Measurements from ENCODE around the gene GADD45GIP1.

The GADD45GIP1 gene

DNA sequence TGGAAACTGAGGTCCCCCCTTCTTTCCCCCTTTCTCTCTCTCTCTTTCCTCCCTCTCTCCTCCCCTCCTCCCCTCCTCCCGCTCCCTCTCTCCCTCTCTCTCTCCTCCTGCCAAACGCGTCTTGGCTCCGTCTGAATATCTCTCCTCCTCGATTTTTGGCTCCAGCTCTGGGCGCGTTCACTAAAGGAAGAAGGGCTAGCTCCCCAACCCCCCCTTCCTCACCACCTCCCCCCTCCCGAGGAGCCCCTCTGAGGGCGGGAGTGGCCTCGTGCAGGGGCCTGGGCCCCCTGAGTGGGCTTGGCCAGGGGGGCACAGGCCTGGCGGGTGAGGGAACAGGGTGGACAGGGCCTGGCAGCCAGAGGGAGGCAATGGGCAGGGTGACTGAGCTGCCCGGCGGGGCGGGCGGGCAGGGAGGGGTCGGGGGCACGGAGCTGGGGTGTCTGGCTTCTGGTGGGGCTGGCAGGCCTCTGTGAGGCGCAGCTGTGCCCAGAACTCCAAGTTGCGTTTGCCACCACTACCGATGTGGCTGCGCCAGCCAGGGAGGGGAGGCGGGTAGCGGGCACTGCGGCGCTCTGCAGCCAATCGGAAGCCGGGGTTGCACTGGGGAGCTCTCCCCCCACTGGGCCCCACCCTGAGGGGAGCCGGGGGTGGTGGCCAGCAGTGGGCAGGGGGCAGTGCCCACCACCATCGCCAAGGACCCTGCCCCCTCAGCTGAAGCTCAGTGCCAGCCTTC lies 45.3 kb upstream of the GADD45GIP1 start:
- TF ChIP-seq FOXM1 (IDR thresholded peaks at IDR 0.05; ENCODE audit: borderline replicate concordance, low read depth) (no peak), YY1 (IDR thresholded peaks at IDR 0.05; ENCODE audit: low read depth) (no peak), TAF1 (IDR thresholded peaks at IDR 0.05; ENCODE audit: low read depth) (no peak), CREB1 (IDR thresholded peaks at IDR 0.05; ENCODE audit: low read depth) (no peak), TCF12 (IDR thresholded peaks at IDR 0.05; ENCODE audit: low read depth) (no peak), RAD21 (IDR thresholded peaks at IDR 0.05; ENCODE audit: low read depth) (no peak), CEBPB (IDR thresholded peaks at IDR 0.05) (no peak), NFIC (IDR thresholded peaks at IDR 0.05) (no peak), TEAD4 (IDR thresholded peaks at IDR 0.05) (no peak), ZBTB7A (IDR thresholded peaks at IDR 0.05; ENCODE audit: low read depth) (no peak), EP300 (IDR thresholded peaks at IDR 0.05; ENCODE audit: borderline replicate concordance) (no peak), EGR1 (IDR thresholded peaks at IDR 0.05) (no peak)
- TF ChIP-seq, protein P1, sequence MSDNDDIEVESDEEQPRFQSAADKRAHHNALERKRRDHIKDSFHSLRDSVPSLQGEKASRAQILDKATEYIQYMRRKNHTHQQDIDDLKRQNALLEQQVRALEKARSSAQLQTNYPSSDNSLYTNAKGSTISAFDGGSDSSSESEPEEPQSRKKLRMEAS (IDR thresholded peaks at IDR 0.05): no peak
- TF ChIP-seq, protein P2, sequence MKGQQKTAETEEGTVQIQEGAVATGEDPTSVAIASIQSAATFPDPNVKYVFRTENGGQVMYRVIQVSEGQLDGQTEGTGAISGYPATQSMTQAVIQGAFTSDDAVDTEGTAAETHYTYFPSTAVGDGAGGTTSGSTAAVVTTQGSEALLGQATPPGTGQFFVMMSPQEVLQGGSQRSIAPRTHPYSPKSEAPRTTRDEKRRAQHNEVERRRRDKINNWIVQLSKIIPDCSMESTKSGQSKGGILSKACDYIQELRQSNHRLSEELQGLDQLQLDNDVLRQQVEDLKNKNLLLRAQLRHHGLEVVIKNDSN (IDR thresholded peaks at IDR 0.05): no peak
- TF ChIP-seq, protein P3, sequence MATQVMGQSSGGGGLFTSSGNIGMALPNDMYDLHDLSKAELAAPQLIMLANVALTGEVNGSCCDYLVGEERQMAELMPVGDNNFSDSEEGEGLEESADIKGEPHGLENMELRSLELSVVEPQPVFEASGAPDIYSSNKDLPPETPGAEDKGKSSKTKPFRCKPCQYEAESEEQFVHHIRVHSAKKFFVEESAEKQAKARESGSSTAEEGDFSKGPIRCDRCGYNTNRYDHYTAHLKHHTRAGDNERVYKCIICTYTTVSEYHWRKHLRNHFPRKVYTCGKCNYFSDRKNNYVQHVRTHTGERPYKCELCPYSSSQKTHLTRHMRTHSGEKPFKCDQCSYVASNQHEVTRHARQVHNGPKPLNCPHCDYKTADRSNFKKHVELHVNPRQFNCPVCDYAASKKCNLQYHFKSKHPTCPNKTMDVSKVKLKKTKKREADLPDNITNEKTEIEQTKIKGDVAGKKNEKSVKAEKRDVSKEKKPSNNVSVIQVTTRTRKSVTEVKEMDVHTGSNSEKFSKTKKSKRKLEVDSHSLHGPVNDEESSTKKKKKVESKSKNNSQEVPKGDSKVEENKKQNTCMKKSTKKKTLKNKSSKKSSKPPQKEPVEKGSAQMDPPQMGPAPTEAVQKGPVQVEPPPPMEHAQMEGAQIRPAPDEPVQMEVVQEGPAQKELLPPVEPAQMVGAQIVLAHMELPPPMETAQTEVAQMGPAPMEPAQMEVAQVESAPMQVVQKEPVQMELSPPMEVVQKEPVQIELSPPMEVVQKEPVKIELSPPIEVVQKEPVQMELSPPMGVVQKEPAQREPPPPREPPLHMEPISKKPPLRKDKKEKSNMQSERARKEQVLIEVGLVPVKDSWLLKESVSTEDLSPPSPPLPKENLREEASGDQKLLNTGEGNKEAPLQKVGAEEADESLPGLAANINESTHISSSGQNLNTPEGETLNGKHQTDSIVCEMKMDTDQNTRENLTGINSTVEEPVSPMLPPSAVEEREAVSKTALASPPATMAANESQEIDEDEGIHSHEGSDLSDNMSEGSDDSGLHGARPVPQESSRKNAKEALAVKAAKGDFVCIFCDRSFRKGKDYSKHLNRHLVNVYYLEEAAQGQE (IDR thresholded peaks at IDR 0.05; ENCODE audit: low read depth): no peak

DNA sequence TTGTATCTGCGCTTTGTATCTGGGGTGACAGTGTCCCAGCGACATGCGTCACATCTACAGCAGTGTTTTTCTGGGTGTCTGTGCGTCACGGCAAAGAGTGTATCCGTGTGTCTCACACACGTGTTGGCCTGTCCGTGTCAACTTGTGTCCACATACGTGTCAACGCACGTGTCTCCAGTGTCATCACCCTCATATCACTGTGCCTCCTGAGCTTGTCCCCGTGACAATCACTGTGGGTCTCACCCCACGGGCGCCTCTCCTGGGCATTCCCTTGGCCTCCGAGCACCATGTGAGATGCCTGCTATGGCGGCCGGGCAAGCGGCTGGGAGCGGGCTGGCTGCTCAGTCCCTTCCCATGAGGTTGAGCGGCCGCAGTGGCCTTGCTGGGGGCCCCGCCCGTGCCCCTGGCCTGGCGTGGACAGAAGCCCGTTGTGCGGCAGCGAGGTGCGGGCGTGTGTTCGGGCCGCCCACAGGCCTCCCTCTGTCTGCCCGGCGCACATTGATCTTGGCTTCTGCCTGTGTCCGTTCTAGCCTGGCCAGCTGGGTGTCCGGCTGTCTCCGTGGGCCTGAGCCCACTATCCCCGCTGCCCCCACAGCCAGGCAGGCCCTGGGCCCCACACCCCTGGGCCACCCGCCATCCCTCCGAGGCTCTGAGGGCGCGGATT lies 44.6 kb upstream of the GADD45GIP1 start:
- TF ChIP-seq FOXM1 (IDR thresholded peaks at IDR 0.05; ENCODE audit: borderline replicate concordance, low read depth): no peak
- no peak for TF ChIP-seq CREB1 (IDR thresholded peaks at IDR 0.05; ENCODE audit: low read depth)
- TF ChIP-seq CEBPB (IDR thresholded peaks at IDR 0.05): no peak
- TF ChIP-seq, protein P2 (IDR thresholded peaks at IDR 0.05): no peak
- no peak for TF ChIP-seq ZBTB7A (IDR thresholded peaks at IDR 0.05; ENCODE audit: low read depth)

DNA sequence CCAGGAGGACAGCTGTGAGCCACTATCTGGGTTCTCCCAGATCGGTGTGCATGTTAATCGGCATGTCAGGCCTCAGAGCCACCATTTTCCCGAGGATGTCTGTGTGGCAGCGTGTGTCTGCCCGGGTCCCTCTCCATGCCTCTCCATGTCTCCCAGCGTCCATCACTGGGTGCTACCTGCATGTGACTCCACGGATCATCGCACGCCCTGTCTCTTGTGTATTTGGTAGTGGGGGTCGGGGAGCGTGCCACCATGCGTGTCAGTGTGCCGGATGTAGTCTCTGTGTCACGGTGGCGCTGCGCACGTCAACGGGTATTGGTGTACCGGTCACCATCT lies 44.1 kb upstream of the GADD45GIP1 start:
- TF ChIP-seq CREB1 (IDR thresholded peaks at IDR 0.05; ENCODE audit: low read depth) (no peak), TCF12 (IDR thresholded peaks at IDR 0.05; ENCODE audit: low read depth) (no peak), CEBPB (IDR thresholded peaks at IDR 0.05) (no peak), NFIC (IDR thresholded peaks at IDR 0.05) (no peak), TAF1 (IDR thresholded peaks at IDR 0.05; ENCODE audit: low read depth) (no peak), TEAD4 (IDR thresholded peaks at IDR 0.05) (no peak), FOXM1 (IDR thresholded peaks at IDR 0.05; ENCODE audit: borderline replicate concordance, low read depth) (no peak), YY1 (IDR thresholded peaks at IDR 0.05; ENCODE audit: low read depth) (no peak), EGR1 (IDR thresholded peaks at IDR 0.05) (no peak), EP300 (IDR thresholded peaks at IDR 0.05; ENCODE audit: borderline replicate concordance) (no peak)
- TF ChIP-seq, protein P3 (IDR thresholded peaks at IDR 0.05; ENCODE audit: low read depth): no peak
- TF ChIP-seq, protein P1 (IDR thresholded peaks at IDR 0.05): no peak
- TF ChIP-seq, protein P2 (IDR thresholded peaks at IDR 0.05): no peak

DNA sequence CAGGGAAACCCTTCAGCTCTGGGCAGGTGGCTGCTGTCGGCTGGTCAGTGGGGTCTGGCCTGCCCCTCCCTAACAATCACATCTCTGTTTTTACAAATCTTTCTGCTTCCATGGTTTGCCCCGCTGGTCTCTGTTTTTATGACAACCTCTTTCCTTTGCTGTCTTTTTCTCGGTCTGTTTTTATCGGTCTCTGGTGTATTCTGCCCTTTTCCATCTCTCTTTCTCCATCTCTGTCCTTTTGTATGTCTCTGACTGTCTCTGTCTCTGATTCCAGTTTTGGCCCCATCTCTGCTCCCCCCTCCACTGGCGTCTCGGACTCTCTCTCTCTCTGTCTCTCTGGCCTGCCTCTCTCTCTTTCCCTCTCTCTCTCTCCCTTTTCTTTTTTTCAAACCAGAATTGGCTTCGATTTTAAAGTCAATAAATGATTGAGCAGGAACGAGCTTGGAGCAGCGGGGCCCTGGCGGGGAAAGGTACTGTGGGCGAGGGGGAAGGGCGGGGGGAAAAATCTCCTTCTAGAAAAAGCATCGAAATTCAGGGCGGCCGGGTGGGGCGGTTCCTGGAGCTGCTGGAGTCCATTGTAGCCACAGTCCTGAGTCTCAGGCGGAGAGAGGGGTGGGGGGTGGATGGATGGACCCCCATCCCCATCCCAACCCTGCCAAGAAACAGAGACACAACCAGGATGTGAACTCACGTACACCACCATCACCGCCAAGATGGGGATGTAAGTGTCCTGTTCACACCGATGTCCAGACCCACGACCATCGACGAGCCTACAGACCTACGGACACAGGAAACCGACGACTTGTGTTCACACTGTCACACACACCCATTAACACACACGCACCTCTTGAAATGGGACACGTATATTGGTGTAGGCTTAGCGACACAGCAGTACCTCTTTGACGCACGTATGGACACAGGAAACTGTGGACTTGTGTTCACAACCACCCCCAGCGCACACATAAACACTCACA lies 41.2 kb upstream of the GADD45GIP1 start:
- no peak for TF ChIP-seq EGR1 (IDR thresholded peaks at IDR 0.05)
- no peak for TF ChIP-seq TCF12 (IDR thresholded peaks at IDR 0.05; ENCODE audit: low read depth)
- no peak for TF ChIP-seq YY1 (IDR thresholded peaks at IDR 0.05; ENCODE audit: low read depth)
- TF ChIP-seq NFIC (IDR thresholded peaks at IDR 0.05): no peak
- no peak for TF ChIP-seq EP300 (IDR thresholded peaks at IDR 0.05; ENCODE audit: borderline replicate concordance)
- TF ChIP-seq, protein P1 (IDR thresholded peaks at IDR 0.05): no peak
- no peak for TF ChIP-seq TEAD4 (IDR thresholded peaks at IDR 0.05)
- TF ChIP-seq, protein P3 (IDR thresholded peaks at IDR 0.05; ENCODE audit: low read depth): no peak
- no peak for TF ChIP-seq RAD21 (IDR thresholded peaks at IDR 0.05; ENCODE audit: low read depth)
- no peak for TF ChIP-seq ZBTB7A (IDR thresholded peaks at IDR 0.05; ENCODE audit: low read depth)
- TF ChIP-seq FOXM1 (IDR thresholded peaks at IDR 0.05; ENCODE audit: borderline replicate concordance, low read depth): no peak
- TF ChIP-seq, protein P2 (IDR thresholded peaks at IDR 0.05): no peak
- no peak for TF ChIP-seq CREB1 (IDR thresholded peaks at IDR 0.05; ENCODE audit: low read depth)
- TF ChIP-seq CEBPB (IDR thresholded peaks at IDR 0.05): no peak
- TF ChIP-seq TAF1 (IDR thresholded peaks at IDR 0.05; ENCODE audit: low read depth): no peak
